GM20000 (cell line): ENCODE data around the gene PODXL.
"Not testable (repeated sequence)": the region's sequence is repeated elsewhere in the genome, so short reads cannot be mapped to it uniquely, and the experiment has no call there.

ENCODE experiments used
- DNase-seq: peaks from one replicate; pipeline ENCODE4 v3.0.0; 2012; ENCODE audit warnings: low spot score
- TF ChIP-seq, protein P1 (sequence below): IDR thresholded peaks from 2 replicates; pipeline ENCODE4 v1.5.1; 2012; ENCODE audit warnings: mild to moderate bottlenecking, control low read depth; ENCODE audit errors: extremely low read depth, missing control alignments

PODXL gene

GRCh38 chr7:131467788-131468187, 88.6 kb downstream of the PODXL start:
- no peak for DNase-seq
- TF ChIP-seq, protein P1, sequence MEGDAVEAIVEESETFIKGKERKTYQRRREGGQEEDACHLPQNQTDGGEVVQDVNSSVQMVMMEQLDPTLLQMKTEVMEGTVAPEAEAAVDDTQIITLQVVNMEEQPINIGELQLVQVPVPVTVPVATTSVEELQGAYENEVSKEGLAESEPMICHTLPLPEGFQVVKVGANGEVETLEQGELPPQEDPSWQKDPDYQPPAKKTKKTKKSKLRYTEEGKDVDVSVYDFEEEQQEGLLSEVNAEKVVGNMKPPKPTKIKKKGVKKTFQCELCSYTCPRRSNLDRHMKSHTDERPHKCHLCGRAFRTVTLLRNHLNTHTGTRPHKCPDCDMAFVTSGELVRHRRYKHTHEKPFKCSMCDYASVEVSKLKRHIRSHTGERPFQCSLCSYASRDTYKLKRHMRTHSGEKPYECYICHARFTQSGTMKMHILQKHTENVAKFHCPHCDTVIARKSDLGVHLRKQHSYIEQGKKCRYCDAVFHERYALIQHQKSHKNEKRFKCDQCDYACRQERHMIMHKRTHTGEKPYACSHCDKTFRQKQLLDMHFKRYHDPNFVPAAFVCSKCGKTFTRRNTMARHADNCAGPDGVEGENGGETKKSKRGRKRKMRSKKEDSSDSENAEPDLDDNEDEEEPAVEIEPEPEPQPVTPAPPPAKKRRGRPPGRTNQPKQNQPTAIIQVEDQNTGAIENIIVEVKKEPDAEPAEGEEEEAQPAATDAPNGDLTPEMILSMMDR, result no peak

- TF ChIP-seq, protein P1, result no peak
- DNase-seq, result no peak
Observed at GRCh38 chr7:131466735-131467365, 89.6 kb downstream of the PODXL start.

- not testable (repeated sequence) for DNase-seq
Observed at GRCh38 chr7:131462715-131463114, 93.7 kb downstream of the PODXL start.

GRCh38 chr7:131462059-131462458, 94.4 kb downstream of the PODXL start:
- no peak for DNase-seq
- TF ChIP-seq, protein P1, result no peak

- no peak for DNase-seq
- TF ChIP-seq, protein P1, result no peak
Observed at GRCh38 chr7:131459256-131459655, 97.2 kb downstream of the PODXL start.

DNA sequence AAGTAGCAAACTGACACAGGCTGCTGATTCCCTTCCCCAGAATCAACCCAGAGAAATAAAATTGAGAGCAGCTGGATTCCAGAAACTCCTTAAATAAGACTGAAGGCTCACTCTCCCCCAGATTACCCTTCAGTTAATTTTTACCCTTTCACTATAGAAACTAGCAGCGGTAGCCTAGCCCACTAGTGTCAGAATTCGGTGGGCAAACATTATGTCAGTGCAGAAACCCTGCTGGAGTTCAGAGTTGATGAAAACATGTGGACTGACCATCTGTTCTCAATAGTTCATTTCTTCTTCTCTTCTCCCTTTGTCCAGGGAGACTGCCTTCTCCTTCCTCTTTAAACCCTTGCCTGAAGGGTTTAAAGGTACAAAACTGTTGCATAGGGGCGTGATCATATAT, 100.1 kb downstream of the PODXL start:
- DNase-seq, result no peak
- TF ChIP-seq, protein P1, result no peak

DNA sequence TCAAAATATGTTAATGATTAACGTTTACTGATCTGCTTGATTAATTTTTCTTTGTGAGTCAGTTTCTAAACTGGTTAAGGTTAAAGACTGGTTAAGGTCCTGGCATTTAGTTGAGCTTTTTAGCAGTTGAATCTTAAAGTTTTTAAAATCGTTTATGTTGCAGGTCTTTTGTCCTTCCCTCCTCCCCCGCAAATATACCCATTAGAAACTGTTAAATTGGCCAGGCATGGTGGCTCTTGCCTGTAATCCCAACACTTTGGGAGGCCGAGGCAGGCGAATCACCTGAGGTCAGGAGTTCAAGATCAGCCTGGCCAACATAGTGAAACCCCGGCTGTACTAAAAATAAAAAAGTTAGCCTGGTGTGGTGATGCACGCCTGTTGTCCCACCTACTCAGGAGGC, 100.9 kb downstream of the PODXL start:
- DNase-seq, result no peak
- TF ChIP-seq, protein P1, result no peak

- no peak for DNase-seq
Observed at GRCh38 chr7:131455001-131455400, 101.4 kb downstream of the PODXL start.

More at GRCh38 chr7:131455001-131455400, 101.4 kb downstream of the PODXL start:
- TF ChIP-seq, protein P1, result no peak
